Stimulated activated CD4-positive, alpha-beta T cell treated with anti-CD3 and anti-CD28 coated beads, TNF-alpha, amount 100 ng/mL, for 48 hours (primary cell): ENCODE measurements around the gene ADNP.
"Not testable (repeated sequence)": the region's sequence is repeated elsewhere in the genome, so short reads cannot be mapped to it uniquely, and the experiment has no call there.

ENCODE experiments used
- DNase-seq, 3 donors: peaks; one replicate each; pipeline ENCODE4 v3.0.0-alpha.2; 2020; ENCODE audit warnings: low read depth in 3 of 3

The ADNP gene

GRCh38 chr20:50931306-50932015 is at the start of gene ADNP:
Gene ADNP, minus strand, starts transcription at chr20:50931437. Its CDS starts 27,441 bp downstream, at chr20:50903996.
- peak; percentile 67 to 76 (median 75) for DNase-seq

DNA sequence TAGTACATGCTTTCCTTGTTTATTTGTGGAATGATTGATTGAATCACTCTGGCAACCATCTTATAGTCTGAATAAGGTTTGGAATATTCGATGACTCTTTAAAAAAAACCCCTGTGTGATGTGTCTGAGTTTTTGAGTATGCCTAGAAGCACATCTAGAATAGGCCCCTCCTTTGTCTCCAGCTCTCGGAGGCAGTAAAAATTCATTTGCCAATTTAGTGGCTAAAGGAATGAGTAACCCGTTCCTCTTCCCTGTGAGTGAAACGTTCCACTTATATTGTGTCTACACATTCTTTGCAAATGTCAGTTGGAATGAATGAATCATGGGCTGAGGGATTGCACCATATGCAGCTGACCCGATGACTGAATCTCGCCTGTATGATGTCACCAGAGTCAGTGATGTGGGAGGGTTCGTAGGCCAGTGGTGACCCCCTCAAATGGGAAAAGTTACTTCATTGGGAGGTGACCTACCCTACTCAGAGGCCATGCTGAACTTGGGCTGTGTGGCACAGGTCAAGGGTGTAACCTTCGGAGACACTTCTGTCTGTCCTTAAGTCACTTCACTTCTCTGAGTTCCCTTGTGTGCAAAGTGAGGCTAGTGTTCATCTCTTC is 48.9 kb upstream of the ADNP start:
- peak; percentile 41 to 44 (median 41) for DNase-seq

- DNase-seq = not testable (repeated sequence)
These were observed 47.3 kb upstream of the ADNP start for GRCh38 chr20:50978533-50978932.

DNA sequence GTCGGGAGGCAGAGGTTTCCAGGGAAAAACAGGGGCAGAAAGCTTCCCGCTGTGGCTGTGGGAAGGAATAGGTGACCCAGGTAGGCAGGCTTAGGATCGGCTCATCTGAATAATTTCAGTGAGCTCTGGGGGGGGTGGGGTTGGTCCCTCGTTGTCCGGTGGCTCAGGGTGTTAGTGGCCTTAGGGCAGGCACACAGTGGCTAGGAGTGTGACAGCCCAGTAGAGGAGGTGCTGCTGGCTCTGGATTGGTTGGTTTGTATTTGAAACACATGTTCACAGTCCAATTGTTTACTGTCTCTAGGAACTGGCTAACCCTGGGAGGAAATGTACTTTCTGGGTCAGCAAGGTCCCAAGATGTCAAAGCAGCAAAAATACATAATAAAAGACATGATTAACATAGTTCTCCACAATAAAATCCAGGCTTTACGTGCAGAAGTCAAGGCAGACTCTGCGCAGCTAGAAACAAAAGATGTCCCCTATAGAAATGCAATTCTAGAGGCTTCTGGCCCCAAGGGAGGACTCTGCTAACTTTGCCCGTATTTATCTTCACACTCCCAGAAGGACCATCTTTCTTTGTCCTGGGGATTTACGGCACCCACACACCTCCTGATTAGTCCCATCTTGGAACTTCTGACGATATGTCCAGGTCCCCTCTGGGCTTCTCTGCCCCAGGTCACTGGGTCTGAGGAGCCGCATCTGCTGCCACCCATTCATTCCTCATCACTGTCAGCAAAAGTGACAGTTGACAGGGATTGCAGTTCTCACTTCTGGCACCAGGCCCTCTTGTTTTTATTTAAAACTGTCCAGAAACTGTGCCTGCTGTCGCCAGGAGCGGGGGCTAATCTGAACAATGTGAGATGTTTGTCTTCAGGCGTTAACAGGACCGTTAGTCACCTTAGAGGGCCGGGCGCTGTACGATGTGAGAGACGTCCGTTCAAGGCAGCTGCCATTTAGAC is 46.1 kb upstream of the ADNP start:
- DNase-seq = no peak

DNA sequence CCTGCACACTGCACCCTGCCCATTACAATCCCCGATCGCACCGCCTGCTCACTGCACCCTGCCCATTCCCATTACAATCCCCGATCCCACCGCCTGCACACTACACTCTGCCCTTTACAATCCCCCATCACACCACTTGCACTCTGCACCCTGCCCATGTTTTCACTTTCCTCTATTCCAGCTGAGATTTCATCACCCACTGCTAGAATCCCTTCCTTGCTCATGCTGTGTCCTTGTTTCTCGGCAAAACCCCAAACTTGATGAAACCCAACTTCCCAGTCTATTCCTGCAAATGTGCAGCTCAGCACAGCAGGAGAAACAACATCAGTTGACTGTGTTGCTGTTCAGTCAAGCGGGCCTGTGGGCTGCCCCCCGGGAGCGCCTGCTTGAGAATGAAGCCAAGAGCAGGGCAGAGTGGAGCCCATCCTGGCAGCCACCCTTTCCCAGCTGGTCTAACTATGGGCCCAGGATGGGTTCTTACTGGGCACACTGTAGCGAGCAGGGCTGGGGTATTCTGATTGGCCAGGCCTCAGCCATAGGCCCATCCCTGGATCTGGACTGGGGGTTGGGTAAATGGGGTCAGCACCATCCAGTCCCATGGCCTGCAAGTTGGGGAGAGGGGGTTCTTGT is 44.6 kb upstream of the ADNP start:
- DNase-seq = no peak

DNA sequence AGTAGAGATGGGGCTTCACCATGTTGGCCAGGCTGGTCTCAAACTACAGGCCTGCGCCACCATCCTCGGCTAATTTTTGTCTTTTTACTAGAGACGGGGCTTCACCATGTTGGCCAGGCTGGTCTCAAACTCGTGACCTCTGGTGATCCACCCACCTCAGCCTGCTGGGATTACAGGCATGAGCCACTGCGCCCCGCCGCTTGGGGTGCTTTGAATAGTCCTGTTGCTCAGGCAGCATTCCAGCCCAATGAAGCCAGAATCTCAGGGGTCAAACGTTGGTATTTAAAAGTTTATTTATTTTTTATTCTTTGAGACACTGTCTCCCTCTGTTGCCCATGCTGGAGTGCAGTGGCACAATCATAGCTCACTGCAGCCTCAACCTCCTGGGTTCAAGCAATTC is 38.7 kb upstream of the ADNP start:
- DNase-seq = no peak

DNA sequence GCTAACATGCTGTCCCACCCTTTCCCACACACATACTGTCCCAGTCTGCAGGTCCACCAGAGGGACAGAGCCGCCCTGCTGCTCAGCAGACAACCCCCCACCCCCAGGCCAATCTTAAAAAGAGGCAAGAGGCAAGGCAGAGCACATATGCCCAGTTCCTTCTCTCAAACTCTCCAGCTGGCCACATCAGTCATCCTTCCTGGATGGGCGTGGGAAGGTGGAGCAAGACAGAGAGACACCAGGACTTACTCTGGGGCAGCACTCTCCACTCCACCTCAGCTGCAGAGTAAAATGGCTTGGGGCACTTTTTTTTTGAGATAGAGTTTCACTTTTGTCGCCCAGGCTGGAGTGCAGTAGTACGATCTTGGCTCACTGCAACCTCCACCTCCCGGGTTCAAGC is 38.2 kb upstream of the ADNP start:
- no peak for DNase-seq

- DNase-seq = no peak
These were observed 37.1 kb upstream of the ADNP start for GRCh38 chr20:50968289-50968688.

DNA sequence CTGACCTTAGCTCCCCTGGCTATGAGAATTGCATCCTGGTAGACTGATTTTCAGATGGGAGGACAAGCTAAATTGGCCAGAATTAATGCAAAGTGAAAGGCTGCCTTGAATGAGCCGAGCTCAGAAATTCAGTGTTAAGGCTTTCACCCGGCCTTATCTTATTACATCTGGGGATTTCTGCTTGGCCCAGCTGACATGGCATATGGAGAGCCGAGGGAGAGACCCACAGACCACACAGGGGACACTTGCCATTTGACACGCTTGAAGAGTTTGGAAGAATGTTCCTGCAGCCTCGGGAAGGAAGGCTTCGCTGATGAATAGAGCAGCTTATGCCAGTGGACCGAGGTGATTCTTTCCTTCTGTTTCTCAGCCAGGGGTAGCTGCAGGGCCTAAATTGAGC is 36.3 kb upstream of the ADNP start:
- DNase-seq = no peak

DNA sequence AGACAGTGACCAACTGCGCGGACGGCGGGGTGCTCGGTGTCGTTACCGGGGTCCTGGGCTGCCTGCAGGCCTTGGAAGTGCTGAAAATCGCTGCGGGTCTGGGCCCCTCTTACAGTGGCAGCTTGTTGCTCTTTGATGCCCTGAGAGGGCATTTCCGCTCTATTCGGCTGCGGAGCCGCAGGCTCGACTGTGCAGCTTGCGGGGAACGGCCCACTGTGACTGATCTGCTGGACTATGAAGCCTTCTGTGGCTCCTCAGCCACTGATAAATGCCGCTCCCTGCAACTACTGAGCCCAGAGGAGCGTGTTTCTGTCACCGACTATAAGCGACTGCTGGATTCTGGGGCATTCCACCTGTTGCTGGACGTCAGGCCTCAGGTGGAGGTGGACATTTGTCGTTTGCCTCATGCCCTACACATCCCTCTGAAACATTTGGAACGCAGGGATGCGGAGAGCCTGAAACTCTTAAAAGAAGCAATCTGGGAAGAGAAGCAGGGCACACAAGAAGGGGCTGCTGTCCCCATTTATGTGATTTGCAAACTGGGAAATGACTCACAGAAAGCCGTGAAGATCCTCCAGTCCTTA is 28.4 kb upstream of the ADNP start:
- no peak for DNase-seq

DNA sequence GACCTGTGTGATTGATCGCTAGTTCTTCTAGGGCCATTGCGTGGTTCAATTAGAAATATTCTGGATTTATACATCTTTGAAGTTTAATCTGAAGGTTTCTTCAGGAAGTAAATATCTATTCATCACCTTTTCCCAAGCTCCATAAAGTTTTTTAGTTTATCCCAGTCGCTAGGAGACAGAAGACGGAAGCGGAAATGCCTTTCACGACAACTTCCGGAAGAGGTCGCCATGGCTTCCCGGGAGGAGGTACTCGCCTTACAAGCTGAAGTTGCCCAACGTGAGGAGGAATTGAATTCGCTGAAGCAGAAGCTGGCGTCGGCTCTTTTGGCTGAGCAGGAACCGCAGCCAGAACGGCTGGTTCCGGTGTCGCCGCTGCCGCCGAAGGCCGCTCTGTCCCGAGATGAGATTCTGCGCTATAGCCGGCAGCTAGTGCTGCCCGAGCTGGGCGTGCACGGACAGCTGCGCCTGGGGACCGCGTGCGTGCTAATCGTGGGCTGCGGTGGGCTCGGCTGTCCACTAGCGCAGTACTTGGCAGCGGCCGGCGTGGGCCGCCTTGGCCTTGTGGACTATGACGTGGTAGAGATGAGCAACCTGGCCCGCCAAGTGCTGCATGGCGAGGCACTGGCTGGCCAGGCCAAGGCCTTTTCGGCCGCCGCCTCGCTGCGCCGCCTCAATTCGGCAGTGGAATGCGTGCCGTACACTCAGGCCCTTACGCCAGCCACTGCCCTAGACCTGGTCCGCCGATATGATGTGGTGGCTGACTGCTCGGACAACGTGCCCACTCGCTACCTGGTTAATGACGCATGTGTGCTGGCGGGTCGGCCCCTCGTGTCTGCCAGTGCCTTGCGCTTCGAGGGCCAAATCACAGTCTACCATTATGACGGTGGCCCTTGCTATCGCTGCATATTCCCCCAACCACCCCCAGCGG is 27.6 kb upstream of the ADNP start, which contains the start of gene MOCS3:
Gene MOCS3 (plus strand): TSS at position 204 of the 928 bp plus-strand sequence. CDS start 25 bp downstream, at position 229.
- peak; percentile 69 to 75 (median 69) for DNase-seq

DNA sequence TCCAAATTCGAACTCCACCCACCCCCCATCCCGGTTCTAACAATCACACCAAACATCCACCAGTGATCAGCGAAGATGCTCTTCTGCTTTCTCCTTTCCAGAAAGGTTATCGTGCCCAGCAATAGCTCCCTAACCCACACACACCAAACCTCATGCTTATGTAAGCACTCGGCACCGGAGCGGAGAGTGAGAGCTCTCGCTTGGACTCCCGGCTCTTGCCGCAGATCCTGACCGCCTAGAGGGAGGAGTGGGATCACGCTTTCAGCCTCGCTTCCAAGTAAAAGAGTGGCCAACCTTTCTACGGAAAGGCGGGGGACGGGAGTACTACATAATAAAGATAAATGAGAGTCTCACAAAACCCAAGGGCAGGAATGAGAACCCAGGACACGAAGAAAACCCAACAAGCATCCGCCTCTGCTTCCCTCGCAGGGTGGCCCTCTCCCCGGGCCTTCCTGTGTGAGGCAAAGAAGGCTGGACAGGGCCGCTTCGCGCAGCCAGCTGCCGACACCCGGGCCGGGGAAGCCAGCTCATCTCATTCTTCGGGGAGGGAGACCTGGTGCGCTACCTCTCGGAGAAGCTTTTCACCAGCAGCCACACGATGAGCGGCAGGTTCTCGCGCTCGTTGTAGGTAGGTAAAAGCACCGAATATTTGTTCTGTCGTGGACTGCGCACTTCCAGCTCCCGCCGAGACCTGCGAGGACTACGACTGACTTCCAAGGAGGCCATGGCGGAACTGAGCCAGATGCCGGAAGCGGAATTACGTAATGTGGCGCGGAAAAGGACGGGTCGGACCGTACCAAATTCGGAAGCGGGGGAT is 26.8 kb upstream of the ADNP start, which contains the start of gene DPM1:
Gene DPM1 (minus strand): TSS at position 735 of the 817 bp plus-strand sequence. CDS start 9 bp downstream, at position 726.
- DNase-seq = peak; percentile 75 to 87 (median 76)

- no peak for DNase-seq
These were observed 26.0 kb upstream of the ADNP start for GRCh38 chr20:50957276-50957675.

- DNase-seq = no peak
These were observed 22.6 kb upstream of the ADNP start for GRCh38 chr20:50953821-50954220.

DNA sequence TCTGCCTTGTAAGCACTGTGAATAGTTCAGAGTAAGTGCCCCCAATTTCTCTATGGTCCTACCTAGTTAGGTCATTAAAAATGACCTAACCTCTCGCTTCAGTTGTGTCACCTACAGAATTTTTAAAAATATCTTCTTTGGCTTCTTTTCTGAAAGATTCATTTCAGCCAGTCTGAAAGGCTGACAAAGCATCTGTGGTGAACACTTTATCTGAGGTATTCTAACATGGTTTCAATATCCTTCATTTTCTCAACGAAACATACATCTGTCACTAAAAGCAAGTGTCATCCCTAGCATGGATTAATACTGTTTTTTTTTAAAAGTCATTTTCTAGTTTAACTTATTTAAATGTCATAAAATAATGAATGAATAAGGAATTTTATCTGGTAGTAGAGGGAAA is 22.0 kb upstream of the ADNP start:
- no peak for DNase-seq

DNA sequence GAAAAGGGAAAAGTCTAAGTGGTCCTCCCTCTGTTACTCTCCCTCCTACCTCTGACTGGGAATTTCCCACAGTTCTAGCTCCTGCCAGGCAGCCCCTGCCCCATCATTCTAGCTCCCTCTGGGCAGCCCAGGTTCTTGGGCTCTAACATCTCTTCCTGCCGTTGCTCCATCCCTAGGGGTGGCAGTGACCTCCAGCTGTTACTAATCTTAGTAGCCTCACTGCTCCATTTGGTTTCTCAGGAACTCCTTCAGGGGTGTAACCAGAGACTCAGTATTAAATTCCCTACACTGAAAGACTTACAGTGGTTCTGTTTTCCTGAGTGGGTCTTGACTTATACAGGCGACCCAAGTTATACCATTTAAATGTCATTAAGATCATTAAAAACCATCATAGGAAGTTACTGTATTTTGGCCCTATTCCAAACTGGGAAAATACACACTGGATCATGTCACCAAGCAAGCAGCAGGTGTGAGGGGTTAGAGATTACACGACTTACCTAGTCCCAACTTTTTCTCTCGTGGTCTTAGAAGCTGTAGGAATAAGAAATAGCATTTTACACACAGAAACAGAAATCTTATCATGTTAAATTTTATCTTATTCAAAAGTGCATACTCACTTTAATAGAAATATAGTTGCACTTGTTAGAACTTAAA is 17.0 kb upstream of the ADNP start:
- DNase-seq = no peak

DNA sequence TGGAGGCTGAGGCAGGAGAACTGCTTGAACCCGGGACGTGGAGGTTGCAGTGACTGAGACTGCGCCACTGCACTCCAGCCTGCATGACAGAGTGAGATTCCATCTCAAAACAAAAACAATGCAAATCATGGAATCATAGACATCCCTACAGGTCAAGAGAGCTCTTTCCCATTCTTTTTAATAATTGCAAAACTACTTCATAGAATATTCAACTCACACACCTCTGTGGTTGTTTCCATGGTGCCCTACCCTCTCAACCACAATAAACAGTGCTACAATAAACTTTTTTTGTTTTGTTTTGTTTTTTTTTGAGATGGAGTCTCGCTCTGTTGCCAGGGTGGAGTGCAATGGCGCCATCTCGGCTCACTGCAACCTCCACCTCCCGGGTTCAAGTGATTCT is 11.8 kb upstream of the ADNP start:
- no peak for DNase-seq

GRCh38 chr20:50933589-50933988 is 2.4 kb upstream of the ADNP start:
- no peak for DNase-seq
